Gastroesophageal sphincter (tissue), 3 donors: ENCODE data around the gene LDLRAD3.

Source experiments
- CTCF ChIP-seq, 4 experiments: fragments of 200-600 bp in 2 of 4; fragments of 450-650 bp in 2 of 4; sonication (generic) in 1 of 4; IDR thresholded peaks; one replicate each; pipeline ENCODE4 v1.5.1; 2017 to 2019; ENCODE audit warnings: antibody characterized with exemption in 4 of 4, mild to moderate bottlenecking in 2 of 4, moderate library complexity in 2 of 4
- POLR2A ChIP-seq, 2 donors: fragments of 450-650 bp; IDR thresholded peaks; one replicate each; pipeline ENCODE4 v1.6.1; 2017; ENCODE audit warnings: antibody characterized with exemption in 2 of 2, mild to moderate bottlenecking in 2 of 2, moderate library complexity in 1 of 2
- POLR2AphosphoS5 ChIP-seq: sonication (generic); formaldehyde crosslinking; IDR thresholded peaks from one replicate; pipeline ENCODE4 v1.6.1; 2017; ENCODE audit warnings: antibody characterized with exemption

- TF ChIP-seq POLR2A (IDR thresholded peaks at IDR 0.05) (no peak), CTCF (IDR thresholded peaks at IDR 0.05) (no peak), POLR2AphosphoS5 (no peak)
Observed at GRCh38 chr11:36243641-36244040, 299.8 kb downstream of the LDLRAD3 start.
